Measurements from ENCODE around the gene MRPL58. TPM values are rescaled to one million over a fixed set of nuclear protein-coding genes. Genes with fewer than 3 reads are reported as not detected.

The MRPL58 gene
- total and polyA plus RNA-seq, 2 of the 8 experiments (the other 6 are each of a cell fraction or from before 2014, with no cell fraction given): 43.6 to 49.1 TPM

- no peak for DNase-seq (ENCODE audit: low read depth in 1 of 2, low spot score in 2 of 2)
- no peaks in the 10 kb centered on the region for H3K9me3 ChIP-seq (ENCODE audit: insufficient read depth in 2 of 2, low read depth in 1 of 2, low read length in 1 of 2)
- no peak overlapping the region for H3K27ac ChIP-seq (ENCODE audit: low read depth, low read length)
- ChIA-PET POLR2A (ENCODE audit: partially characterized antibody) (interaction anchor here (0.7 to 1.5 kb wide), 3 partner anchors 8 to 33 kb away, joined by 3 to 4 read pairs (median 3); partner anchors contain the start of gene CDR2L), CTCF (ENCODE audit: partially characterized antibody) (interaction anchor here (0.7 to 2.8 kb wide), 5 partner anchors 11 to 207 kb away, joined by 3 to 10 read pairs (median 4); no protein-coding TSS in a partner anchor)
- no peaks in the 10 kb centered on the region for H4K20me1 ChIP-seq (replicated peaks in 1 of 2; ENCODE audit: control insufficient read depth in 1 of 2, insufficient read depth in 2 of 2, low read length in 2 of 2)
- H2BK5ac ChIP-seq (ENCODE audit: low read depth, low read length): no peak overlapping the region
- no peaks in the 10 kb centered on the region; the same call in 1 of the 2 replicates for H3K79me1 ChIP-seq (ENCODE audit: low read depth, low read length)
- no peak overlapping the region for H3K4me3 ChIP-seq (ENCODE audit: extremely low read depth in 1 of 4, insufficient read depth in 2 of 4, low read depth in 3 of 4, low read length in 4 of 4)
- no peak overlapping the region for H3K9ac ChIP-seq (replicated peaks in 1 of 4; ENCODE audit: extremely low read depth in 1 of 4, low read depth in 3 of 4, low read length in 3 of 4)
- 83% methylated on average over 17 of the region's 17 CpGs; no CpG with 5 or more reads in 1 of the 2 experiments for WGBS, 2 experiments (ENCODE audit: extremely low coverage in 1 of 2, insufficient coverage in 1 of 2, insufficient read length in 1 of 2, insufficient replicate concordance in 2 of 2, low coverage in 1 of 2, low lambda C conversion rate in 2 of 2, missing lambda C conversion rate in 1 of 2)
- H3K56ac ChIP-seq (replicated peaks; ENCODE audit: insufficient read length, low read depth, low read length): no peak overlapping the region
- H4K5ac ChIP-seq (ENCODE audit: insufficient read length, low read depth, low read length): no peak overlapping the region
- no peak overlapping the region for H2BK15ac ChIP-seq (ENCODE audit: low read length)
- H3K27me3 ChIP-seq (replicated peaks in 1 of 4; ENCODE audit: control insufficient read depth in 3 of 4, extremely low read depth in 1 of 4, insufficient read depth in 3 of 4, low read length in 3 of 4): peaks cover 1 to 9% (median 6%) of the 10 kb centered on the region in 4 experiments
- TF ChIP-seq ATF3 (IDR thresholded peaks at IDR 0.05; ENCODE audit: insufficient read depth, low read depth, low read length) (no peak), MAFK (IDR thresholded peaks at IDR 0.05; ENCODE audit: low read depth, low read length) (no peak), CEBPB (IDR thresholded peaks at IDR 0.05; ENCODE audit: low read depth, low read length) (no peak), RFX5 (IDR thresholded peaks at IDR 0.05; ENCODE audit: borderline replicate concordance, low read depth, low read length) (no peak), SAP30 (IDR thresholded peaks at IDR 0.05; ENCODE audit: insufficient read depth, insufficient replicate concordance, low read length) (no peak), NRF1 (IDR thresholded peaks at IDR 0.05; ENCODE audit: low read depth, low read length) (no peak)
- no peak overlapping the region for H3K23ac ChIP-seq (ENCODE audit: insufficient read length)
- no peak overlapping the region for H2BK20ac ChIP-seq (ENCODE audit: low read length)
- no peak overlapping the region for H3K4me2 ChIP-seq (ENCODE audit: insufficient read depth in 1 of 2, low read depth in 2 of 2, low read length in 2 of 2)
- H2AK5ac ChIP-seq (ENCODE audit: low read depth, low read length): no peak overlapping the region
- no peak overlapping the region for H2BK120ac ChIP-seq (replicated peaks; ENCODE audit: low read depth, low read length)
- no peak overlapping the region for H3K14ac ChIP-seq (ENCODE audit: insufficient read length)
- H3K4ac ChIP-seq (replicated peaks; ENCODE audit: insufficient read length, low read depth, low read length): no peak overlapping the region
- no peaks in the 10 kb centered on the region for H3K36me3 ChIP-seq (ENCODE audit: control insufficient read depth in 2 of 4, insufficient read depth in 4 of 4, low read length in 3 of 4)
- H3K4me1 ChIP-seq (replicated peaks in 1 of 4; ENCODE audit: control insufficient read depth in 3 of 4, insufficient read depth in 4 of 4, low read length in 3 of 4): peaks cover 4 to 7% (median 5%) of the 10 kb centered on the region in 4 experiments
- no peak overlapping the region for H4K91ac ChIP-seq (replicated peaks; ENCODE audit: insufficient read length, low read length)
- FAIRE-seq: no peak
- no peak overlapping the region for H2BK12ac ChIP-seq (ENCODE audit: low read depth, low read length)
- peaks cover 8% of the 10 kb centered on the region; the same call in 1 of the 2 replicates for H3K23me2 ChIP-seq (ENCODE audit: low read depth, low read length)
- H3K18ac ChIP-seq (ENCODE audit: extremely low read depth, low read length): no peak overlapping the region
- no peaks in the 10 kb centered on the region for H3K79me2 ChIP-seq (ENCODE audit: control insufficient read depth in 1 of 2, insufficient read depth in 2 of 2, low read length in 2 of 2)
- H4K8ac ChIP-seq (ENCODE audit: extremely low read depth, insufficient read depth, low read length): no peak overlapping the region
- no peak overlapping the region for H2AFZ ChIP-seq (ENCODE audit: low read length)
These were observed 32.9 kb upstream of the MRPL58 start for GRCh38 chr17:74979408-74980146.
